ENCODE measurements around the gene CCR3.
A peak's percentile ranks its signal among the peaks of the same experiment; 100 is the strongest.

The CCR3 gene

DNA sequence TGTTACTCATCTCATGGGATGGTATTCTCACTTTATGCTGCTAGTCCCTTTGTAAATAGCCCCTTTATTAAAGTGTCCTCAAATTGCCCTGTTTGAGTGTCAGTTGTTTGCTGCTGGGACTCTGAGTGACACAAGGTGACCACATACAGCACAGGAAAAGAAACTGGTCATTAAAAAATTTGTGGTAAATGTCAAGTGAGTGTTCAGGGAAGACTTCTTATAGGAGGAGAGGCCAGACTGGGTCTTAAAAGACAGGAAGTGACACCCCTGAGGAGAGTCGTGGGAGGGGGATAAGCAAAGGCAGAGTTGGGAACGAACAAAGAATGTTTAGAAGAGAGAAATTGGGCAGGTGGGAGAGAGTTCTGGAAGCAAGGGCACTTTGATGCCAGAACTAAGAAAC, 35.2 kb downstream of the CCR3 start:
- no peak for DNase-seq

DNA sequence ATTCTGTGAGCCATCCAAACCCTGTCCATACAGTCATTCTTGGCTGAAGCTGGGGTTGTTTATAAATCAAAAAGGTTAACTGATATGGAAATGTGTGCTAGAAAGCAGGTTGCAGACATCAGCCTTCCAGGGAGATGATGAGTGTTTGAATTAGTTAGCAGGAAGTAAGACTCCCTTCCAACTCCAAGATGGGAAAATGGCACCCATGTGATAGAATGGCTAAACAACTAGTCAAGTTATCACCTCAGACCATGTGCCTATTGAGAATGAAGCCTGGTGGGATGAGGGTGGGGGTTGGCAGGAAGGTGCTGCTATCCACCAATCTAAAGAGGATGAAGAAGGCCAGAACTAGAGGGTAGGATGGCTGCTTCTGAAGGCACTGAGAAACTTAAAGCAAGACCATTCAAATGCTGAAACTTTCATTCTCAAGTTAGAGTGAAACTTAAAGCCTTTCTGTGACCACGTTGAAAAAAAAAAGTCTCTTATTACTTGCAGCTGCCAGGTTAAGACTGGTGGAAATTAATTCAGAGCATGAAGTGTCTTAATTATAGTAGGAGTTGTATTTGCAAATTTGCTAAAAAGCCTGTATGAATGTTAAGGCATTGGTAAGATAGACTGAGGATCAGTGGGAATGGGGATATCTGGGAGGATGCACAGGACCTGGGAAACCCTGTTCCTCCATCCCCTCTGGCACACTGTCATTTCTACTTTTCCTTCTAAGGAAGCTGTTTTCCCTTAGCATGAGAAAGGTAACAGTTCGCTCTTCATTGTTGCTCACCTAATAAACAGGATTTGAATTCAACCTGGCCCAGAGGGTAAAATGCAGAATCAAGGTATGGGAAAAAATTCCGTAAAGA, 36.8 kb downstream of the CCR3 start:
- no peak for DNase-seq

DNA sequence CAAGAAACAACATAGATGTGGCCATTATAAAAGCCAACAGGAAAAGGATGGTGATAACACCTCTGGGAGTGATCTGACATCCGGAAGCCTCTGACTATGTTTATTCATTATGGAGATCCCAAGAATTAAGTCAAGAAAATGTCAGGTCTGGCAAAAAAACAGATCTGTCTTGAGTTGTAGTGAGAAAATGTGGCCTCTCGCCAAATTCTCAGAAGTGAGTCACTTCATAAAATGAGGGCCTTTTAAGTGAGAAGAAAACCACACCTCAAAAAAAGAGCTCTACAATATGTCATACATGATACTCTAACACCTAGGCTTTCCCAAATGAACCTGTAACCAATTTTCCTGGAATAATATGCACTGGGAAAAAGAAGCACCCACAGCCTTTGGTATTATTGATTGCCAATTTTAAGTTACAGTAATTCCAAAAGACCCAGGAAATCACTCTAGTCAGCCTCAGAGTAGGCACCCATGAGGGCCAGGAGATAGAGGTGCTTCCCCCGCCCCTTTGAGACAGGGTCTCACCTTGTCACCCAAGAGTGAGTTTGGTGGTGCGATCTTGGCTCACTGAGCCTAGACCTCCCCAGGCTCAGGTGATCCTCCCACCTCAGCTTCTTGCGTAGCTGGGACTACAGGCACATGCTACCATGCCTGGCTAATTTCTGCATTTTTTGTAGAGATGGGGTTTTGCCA, 38.0 kb downstream of the CCR3 start:
- no peak for DNase-seq

DNA sequence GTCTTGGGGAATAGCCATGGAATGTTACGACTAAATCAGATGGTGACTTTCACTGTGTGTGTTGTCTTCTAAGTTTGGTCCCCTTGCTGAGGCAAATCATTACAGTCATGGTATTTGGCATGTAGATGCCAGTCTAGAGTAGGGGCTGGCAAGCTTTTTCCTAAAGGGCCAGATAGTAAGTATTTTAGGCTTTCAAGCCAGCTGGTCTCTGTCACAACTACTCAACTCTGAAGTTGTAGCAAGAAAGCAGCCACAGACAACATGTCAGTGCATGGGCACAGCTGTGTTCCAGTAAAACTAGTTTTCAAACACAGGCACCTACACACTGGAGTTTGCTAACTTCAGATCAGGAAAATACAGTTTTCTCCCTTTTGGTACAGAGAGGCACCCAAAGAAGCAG, 39.3 kb downstream of the CCR3 start:
- DNase-seq, result no peak

DNA sequence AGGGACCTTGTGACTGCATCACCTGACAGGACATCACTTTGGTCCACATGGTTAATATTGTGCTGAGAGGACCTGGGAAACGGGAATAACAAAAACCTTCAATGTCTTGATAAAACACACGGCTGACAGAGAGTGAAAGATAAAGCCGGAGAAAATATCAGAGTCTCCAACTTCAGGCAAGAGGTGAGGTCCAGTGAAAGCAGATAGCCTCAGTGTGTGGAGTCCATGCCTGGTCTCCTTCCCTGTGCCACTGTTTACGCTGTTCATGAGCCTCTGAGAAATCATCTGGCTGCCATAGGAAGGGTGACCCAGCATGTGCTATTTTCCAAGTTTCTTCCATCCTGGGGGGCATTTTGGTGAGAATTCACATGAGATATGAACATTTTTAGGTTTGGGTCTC, 39.8 kb downstream of the CCR3 start:
- DNase-seq, result no peak

DNA sequence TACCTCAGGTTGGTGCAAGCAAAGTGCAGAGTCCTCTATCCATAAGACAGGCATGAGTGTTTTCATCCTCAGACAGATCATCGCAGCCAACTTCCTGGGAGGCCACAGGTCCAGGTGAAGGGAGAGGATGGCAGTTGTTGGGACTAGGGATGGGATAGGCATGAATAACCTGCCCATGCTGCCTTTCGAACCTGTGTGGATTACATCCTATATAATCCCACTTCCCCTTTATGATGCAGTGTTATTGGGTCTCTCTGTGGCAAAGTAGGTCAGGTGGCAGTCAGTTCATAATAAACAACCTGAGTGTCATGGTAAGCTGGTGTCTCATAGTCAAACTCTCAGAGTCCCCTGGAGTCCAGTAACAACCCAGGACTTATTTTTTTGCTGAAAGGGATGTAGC, 40.4 kb downstream of the CCR3 start:
- no peak for DNase-seq

DNA sequence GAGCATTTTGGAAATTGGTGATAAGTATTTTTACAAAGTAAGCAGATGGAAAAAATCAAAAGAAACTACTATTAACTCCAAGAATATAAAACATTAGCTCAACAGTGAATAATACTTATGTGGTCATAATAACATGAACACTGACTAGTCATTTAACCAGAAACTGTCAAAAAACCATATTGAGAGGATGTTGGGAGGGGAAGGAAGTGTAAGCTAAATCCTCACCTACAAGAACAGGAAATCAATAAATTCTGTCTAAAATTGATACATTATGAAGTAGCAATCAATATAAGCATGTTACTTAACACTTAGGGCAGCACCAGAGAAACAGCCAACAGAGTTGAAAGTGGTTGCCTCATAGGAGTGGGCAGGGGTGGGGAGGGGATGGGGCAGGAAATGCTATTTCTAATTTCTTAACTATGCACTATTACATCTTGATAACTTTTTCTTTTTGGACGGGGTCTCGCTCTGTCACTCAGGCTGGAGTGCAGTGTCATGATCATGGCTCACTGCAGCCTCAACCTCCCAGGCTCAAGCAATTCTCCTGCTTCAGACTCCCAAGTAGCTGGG, 41.7 kb downstream of the CCR3 start:
- DNase-seq, result no peak

DNA sequence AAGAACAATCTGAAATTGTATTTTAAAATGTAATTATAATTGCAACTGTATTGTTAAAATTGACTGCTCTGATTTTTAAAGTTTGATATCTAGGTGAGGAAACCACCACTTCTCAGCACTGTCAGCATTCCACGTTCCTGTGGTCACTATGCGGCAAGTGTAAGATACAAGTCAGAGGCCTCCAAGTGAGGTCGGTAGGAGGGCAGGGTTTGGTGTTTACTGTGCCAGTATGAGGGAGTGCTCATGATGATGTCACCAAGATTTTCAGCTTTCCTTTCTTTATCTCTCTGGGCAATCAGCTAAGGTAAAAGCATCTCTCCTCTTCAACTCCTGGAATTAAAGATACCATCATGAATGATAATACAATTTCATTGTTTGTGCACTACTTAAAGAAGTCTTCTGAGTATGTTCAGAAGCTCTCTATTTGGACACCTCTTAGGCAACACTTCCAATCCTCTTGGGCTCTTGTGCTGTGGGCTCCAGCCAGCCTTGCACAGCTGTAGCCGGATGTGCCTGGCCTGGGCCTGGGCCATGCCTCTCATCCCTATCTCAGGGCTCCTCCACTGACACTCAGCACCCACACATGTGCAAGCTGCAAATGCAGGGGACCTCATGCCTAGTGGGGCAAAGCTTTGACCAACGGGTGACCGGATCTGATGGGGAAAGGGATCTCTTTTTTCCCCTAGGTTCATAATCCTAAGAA, 42.9 kb downstream of the CCR3 start:
- DNase-seq, result no peak

DNA sequence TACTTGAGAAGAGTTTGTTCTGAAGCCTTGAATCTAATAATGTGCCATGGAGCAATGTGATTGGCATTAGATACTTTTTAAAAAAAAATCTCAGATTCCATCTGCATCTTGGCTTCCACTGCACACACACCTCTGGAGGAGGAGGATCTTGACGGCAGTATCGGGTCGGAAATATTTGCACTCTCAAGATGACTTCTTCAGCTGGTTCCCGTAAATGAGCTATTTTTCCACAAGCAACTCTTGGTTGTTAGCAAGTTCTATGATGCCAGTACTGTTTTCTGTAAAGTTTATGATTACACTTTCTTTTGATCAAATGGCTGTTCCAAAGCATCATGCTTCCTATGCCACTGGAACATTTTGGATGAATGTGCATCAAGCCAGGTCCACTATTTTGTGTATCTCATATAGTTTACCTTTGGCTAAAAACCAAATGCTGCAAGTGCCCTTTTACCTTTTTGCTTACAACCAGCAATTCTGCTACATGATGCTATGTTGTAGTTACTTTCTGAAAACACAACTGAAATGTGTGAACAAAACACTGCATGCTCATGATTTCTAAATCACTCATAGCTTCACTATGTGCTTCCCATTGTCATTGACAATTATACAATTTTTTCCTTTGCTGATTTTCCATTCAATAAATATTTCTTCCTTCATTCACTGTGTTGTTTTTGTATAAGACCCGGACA, 43.8 kb downstream of the CCR3 start:
- no peak for DNase-seq

DNA sequence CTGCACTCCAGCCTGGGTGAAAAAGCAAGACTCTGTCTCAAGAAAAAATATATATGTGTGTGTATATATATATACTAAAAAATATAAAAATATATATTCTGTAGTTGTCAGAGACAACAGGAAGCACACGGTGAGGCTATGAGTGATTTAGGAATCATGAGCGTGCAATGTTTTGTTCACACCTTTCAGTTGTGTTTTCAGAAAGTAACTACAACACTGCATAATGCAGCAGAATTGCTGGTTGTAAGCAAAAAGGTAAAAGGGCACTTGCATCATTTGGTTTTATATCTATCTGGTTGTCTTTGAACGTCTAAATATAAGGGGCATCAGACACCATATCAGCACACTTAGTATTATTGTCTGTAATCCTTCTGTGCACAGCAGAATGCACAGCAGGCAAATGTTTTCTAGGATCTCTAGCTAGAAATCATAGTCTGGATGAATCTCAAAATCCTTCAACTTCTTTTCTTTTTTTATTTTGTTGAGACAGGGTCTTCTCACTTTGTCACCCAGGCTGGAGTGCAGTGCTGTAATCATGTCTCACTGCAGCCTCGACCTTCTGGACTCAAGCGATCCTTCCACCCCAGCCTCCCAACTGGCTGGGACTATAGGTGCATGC, 44.8 kb downstream of the CCR3 start:
- no peak for DNase-seq

DNA sequence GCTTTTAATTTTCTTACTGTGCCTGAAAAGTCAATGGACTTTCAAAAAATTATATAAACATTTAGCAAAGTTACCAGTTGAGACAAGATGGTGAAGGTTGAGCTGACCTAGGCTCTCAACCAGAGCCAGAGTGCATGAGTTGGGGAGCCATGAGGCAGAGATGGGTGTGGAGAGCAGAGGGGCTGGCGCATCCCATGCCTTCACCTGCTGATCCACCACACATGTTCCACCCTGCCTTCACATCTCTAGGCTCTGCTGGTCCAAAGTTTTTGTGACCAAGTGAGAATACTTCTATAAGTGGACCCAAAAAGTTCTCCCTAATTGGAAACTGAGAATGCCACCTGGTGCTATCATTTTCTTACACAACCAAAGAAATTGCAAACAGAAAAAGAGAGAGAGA, 47.3 kb downstream of the CCR3 start:
- DNase-seq, result no peak

DNA sequence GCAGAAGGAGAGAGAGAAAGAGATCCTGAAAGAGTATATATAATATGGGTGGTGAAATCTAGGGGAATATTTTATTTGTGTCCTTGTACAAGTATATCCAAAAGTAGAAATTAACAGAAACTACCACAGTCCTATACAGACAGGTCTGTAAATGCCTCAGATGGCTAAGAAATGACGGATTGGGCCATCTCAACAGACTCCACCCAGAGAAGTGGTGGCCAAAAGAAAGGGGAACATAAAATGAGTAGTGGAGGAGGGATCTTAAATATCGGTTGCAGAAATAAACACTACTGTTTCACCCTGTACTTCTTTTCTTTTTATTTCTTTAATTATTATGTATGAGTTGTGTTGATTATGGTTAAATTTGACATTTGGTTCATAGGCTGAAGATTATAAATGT, 47.7 kb downstream of the CCR3 start:
- no peak for DNase-seq

DNA sequence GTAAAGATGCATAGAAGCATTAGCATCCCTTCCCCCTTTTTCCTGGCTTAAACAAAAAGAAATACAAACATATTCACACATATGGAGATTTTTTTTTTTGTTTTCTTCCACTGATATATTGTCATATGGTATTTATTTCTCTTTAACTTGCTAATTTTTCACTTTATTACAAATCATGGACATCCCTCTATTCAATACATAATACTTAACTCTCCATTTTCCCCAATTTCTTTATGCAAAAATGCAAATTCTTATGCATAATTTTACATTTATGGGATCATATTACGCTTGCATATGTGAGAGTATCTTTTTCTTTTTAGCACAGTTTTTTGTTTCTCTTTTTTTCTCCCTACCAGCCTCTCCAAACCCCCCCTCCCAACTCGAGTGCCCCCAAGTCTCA, 48.8 kb downstream of the CCR3 start:
- no peak for DNase-seq

DNA sequence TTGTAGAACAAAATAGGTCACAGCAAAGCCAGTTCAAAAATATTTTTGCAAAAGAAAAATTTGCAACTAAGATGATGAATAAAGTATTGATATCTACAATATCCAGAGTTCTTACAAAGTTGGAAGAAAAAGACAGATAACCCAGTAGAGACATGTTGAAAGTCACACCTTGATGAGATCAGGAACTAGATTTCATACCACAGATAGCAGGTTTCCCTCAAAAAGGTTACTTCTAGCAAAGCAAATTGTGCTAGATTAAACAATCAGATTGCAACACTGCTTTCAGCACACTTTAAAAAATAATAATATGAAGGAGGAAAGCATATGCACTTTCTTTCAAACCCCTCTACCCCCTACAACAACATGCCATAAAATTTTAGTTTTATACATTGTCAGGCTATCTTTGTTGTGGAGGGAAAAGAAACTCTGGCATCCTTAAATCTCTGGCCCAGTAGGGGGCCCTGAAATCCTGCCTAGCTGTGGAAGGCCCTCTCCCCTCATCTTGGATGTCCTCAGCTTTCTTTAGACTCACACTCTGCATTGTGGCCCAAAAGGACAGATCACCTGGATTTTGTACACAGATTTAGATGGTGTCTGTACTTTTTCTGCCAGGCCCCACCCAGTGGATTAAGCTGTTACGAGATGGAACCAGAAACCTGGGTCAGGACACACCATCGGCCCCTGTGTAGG, 50.9 kb downstream of the CCR3 start:
- no peak for DNase-seq

DNA sequence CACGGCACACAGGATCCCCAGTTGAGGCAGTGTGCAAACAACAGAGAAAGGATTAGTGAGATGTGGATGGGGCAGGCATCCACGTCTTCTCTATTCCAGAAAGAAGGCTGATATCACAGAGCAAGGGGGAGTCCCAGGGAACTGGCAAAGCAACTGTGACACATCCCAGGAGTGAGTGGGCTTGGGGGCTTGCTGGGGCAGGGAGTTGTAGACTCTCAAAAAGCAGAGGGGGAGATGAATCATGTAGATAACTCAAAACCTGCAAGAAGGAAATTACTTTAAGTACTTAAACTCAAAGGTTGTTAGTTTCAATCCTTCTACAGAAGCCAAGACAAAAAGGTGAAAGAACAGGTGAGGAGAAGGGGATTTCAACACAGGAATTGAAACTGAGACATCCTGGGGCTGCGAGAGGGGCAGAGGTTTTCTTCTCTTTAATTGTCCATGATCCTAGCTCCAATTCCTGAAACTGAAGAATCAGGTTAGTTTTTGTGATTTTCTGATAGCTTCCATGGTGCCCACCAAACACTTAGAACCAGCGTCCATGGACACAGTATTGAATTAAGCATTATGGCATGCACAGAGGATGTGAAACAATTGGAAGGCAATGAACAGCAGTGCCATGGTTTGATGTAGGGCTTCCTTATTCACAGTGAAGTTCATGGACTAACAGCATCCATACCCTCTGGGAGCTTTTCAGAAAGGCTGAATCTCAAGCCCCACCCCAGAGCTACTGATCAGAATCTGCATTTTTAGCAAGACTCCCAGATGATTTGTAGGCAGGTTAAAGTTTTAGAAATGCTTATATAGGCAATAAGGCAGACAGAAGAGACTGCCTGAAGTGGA, 52.0 kb downstream of the CCR3 start:
- no peak for DNase-seq

DNA sequence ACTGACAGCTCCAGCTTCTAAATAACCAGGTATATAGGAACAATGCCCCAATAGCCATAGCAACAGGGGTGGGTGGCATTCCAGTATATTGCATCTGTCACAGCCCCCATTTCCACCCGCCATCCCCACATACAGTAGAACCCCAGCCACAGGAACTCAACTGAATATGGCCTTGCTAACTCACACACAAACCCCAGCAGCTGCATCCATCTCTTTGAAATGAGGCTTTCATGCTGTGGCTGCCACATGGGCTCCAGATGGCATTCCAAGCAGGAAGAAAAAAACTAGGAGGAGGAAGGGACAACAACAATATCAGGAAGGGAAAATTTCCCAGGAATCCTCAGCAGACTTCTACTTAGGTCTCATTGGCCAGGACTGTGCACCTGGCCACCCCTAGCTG, 54.6 kb downstream of the CCR3 start:
- DNase-seq, result peak in 1 of 2 experiments; percentile 39

DNA sequence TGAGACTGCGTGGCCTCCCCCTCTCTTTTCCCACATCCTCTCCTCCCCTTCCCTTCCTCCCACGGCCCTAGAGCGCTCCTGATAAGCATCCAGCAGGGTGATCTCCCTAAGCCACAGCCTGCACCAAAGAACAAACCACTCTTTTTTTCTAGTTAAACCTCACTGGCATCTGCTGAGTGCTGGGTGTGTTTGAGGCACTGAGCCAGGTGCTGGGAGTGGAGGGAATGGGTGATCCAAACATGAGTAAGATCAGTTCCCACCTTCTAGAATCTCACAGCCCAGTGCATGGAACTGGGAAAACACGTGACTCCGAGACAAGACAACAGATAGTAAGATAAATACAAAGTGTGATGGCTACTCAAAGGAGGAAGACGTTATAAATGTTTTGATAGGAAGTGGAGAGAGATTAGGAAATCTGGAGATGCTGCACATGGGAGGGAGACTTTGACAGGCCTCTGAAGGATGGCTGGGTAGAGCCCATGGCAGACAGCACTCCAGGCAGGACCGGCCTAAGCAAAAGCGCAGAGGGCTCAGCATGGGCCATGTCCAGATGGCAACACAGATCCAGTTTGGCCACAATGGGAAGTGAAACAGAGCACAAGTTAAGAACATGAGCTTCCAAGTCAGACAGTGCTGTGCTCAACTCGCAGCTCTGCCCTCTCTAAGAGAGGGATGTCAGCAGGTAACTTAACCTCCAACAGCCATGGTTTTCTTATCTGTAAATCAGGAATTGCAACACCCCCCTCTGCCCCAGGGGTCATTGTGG, 55.6 kb downstream of the CCR3 start:
- peak in 1 of 2 experiments; percentile 9 for DNase-seq

DNA sequence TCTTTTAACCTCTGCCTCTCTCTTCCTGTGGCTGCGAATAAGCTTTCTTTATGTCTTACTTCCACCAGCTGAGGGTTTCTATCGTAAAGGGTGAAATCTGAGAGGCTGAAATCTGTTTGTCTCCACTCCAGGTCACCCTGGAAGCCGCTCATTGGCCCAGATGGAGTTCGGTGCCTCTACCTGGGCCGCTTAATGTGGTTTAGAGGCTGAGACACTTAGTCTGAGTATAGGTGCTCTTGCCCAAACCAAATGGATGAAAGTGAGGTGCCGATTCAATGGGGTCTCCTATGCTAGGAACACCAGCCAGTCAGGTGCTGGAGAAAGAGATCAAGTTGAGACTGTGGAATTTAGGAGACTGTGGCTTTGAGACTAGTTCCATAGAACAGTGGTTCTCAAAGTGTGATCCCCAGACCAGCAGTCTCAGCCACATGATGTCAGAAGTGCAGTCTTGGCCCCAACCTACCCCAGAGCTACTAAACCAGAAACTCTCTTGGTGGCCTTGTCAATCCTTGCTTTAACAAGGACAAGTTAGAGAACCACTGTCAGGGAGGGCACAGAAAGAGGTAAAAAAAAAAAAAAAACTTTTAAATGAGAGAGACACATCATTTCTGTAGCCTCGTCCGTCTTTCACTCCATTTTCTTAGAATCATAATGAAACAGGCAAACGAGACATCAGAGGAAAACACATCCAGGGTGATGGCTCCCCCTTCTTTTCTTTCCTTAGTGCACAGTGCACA, 56.8 kb downstream of the CCR3 start:
- DNase-seq, result no peak
